Endodermal cell (in vitro differentiated cells): ENCODE data around the gene PDCD4. TPM values are rescaled to one million over a fixed set of nuclear protein-coding genes. Genes with fewer than 3 reads are reported as not detected.

Experiments used
- DNase-seq: peaks from one replicate; pipeline ENCODE4 v3.0.0-alpha.2; 2017
- H3K27ac ChIP-seq: 2 replicates; pipeline ENCODE4 v1.5.1; 2013; ENCODE audit warnings: mild to moderate bottlenecking, low read depth, low read length, moderate library complexity
- H3K27me3 ChIP-seq: 2 replicates; pipeline ENCODE4 v1.6.1; 2013; ENCODE audit warnings: mild to moderate bottlenecking, low read length, moderate library complexity; ENCODE audit not compliant: insufficient read depth, control insufficient read depth, poor library complexity, severe bottlenecking
- H3K36me3 ChIP-seq: 2 replicates; pipeline ENCODE4 v1.7.0; 2013; ENCODE audit warnings: mild to moderate bottlenecking, low read length, moderate library complexity; ENCODE audit not compliant: control insufficient read depth, insufficient read depth
- H3K4me1 ChIP-seq: one replicate; pipeline ENCODE4 v1.7.0; 2013; ENCODE audit warnings: low read length; ENCODE audit not compliant: control insufficient read depth, insufficient read depth
- H3K4me3 ChIP-seq: 2 replicates; pipeline ENCODE4 v1.5.1; 2013; ENCODE audit warnings: mild to moderate bottlenecking, low read length, moderate library complexity
- H3K9ac ChIP-seq: 2 replicates; pipeline ENCODE4 v1.6.1; 2013; ENCODE audit warnings: mild to moderate bottlenecking, low read length, moderate library complexity; ENCODE audit not compliant: poor library complexity, severe bottlenecking; ENCODE audit errors: extremely low read depth
- H3K9me3 ChIP-seq: 2 replicates; pipeline ENCODE4 v1.6.1; 2013; ENCODE audit warnings: mild to moderate bottlenecking, low read length, moderate library complexity; ENCODE audit not compliant: control insufficient read depth
- H3K27ac Mint-ChIP-seq: 2 replicates; pipeline ENCODE4 v1.8.0; 2020; ENCODE audit warnings: mixed read lengths
- H3K27me3 Mint-ChIP-seq: 2 replicates; pipeline ENCODE4 v1.8.0; 2021; ENCODE audit warnings: mild to moderate bottlenecking, mixed read lengths; ENCODE audit not compliant: insufficient read depth
- H3K36me3 Mint-ChIP-seq: 2 replicates; pipeline ENCODE4 v1.8.0; 2020; ENCODE audit warnings: low read depth, mixed read lengths
- H3K4me1 Mint-ChIP-seq: 2 replicates; pipeline ENCODE4 v1.8.0; 2020; ENCODE audit warnings: mixed read lengths
- H3K4me3 Mint-ChIP-seq: 2 replicates; pipeline ENCODE4 v1.8.0; 2020; ENCODE audit warnings: mild to moderate bottlenecking, moderate library complexity, mixed read lengths
- H3K9me3 Mint-ChIP-seq: 2 replicates; pipeline ENCODE4 v1.8.0; 2020; ENCODE audit warnings: mild to moderate bottlenecking, mixed read lengths
- CTCF ChIP-seq: fragments of 200-600 bp; sonication (generic); conservative IDR thresholded peaks from 2 replicates; pipeline ENCODE4 v1.5.0; 2021; ENCODE audit warnings: antibody characterized with exemption, mild to moderate bottlenecking
- WGBS, 2 experiments: methylation state at CpG; one replicate each; pipeline versions ENCODE4 v1.1.5 to v1.1.7; 2013; ENCODE audit warnings: missing lambda C conversion rate in 2 of 2, mixed read lengths in 1 of 2; ENCODE audit not compliant: insufficient coverage in 1 of 2, insufficient read length in 1 of 2; 5-methylcytosine and 5-hydroxymethylcytosine counted together
- total RNA-seq, 2 donors: library from RNA; stranded (reverse); fragmentation: NEBNext Ultra II Directional in 1 of 2; extraction: Animal tissue kit (Norgen Biotek cat#: 25700) in 1 of 2; gene quantifications; 2 replicates in 1 of 2; 3 replicates in 1 of 2; pipeline ENCODE4 v1.2.1, GENCODE V29; 2021

The PDCD4 gene
- total RNA-seq, 2 donors from 2014 or later: 46.5 to 48.5 TPM

- TF ChIP-seq CTCF: no peak
- Histone ChIP-seq H3K4me3 (no peak overlapping the region), H3K27me3 (no peaks in the 10 kb centered on the region), H3K9me3 (no peaks in the 10 kb centered on the region), H3K27ac (no peak overlapping the region), H3K9ac (no peak overlapping the region), H3K36me3 (peaks cover 57% of the 10 kb centered on the region), H3K4me1 (no peaks in the 10 kb centered on the region)
- Mint-ChIP-seq H3K4me3 (no peak overlapping the region), H3K9me3 (no peaks in the 10 kb centered on the region), H3K27me3 (no peaks in the 10 kb centered on the region), H3K36me3 (peaks cover 32% of the 10 kb centered on the region), H3K4me1 (peaks cover 3% of the 10 kb centered on the region), H3K27ac (no peak overlapping the region)
- no peak for DNase-seq
- 88% methylated on average over 1 of the region's 1 CpG; no CpG with 5 or more reads in 1 of the 2 experiments for WGBS, 2 experiments
Observed at GRCh38 chr10:110897184-110897583, 25.5 kb downstream of the PDCD4 start.

- no peak for DNase-seq
- H3K4me1 Mint-ChIP-seq: peaks cover 15% of the 10 kb centered on the region
- H3K9me3 ChIP-seq: no peaks in the 10 kb centered on the region
- peaks cover 32% of the 10 kb centered on the region for H3K36me3 Mint-ChIP-seq
- no peak overlapping the region for H3K4me3 Mint-ChIP-seq
- H3K27me3 Mint-ChIP-seq: no peaks in the 10 kb centered on the region
- H3K4me1 ChIP-seq: peaks cover 3% of the 10 kb centered on the region
- no peak for TF ChIP-seq CTCF
- H3K27me3 ChIP-seq: no peaks in the 10 kb centered on the region
- H3K9me3 Mint-ChIP-seq: no peaks in the 10 kb centered on the region
- peaks cover 50% of the 10 kb centered on the region for H3K36me3 ChIP-seq
- H3K9ac ChIP-seq: no peak overlapping the region
- H3K4me3 ChIP-seq: no peak overlapping the region
- no peak overlapping the region for H3K27ac ChIP-seq
- no peak overlapping the region for H3K27ac Mint-ChIP-seq
Observed at GRCh38 chr10:110898391-110898790, 26.7 kb downstream of the PDCD4 start.

- Mint-ChIP-seq H3K27ac (no peak overlapping the region), H3K27me3 (no peaks in the 10 kb centered on the region), H3K4me1 (peaks cover 15% of the 10 kb centered on the region), H3K9me3 (no peaks in the 10 kb centered on the region), H3K36me3 (peaks cover 19% of the 10 kb centered on the region), H3K4me3 (no peak overlapping the region)
- TF ChIP-seq CTCF: no peak
- Histone ChIP-seq H3K36me3 (peaks cover 32% of the 10 kb centered on the region), H3K9me3 (no peaks in the 10 kb centered on the region), H3K27ac (no peak overlapping the region), H3K4me1 (peaks cover 5% of the 10 kb centered on the region), H3K4me3 (no peak overlapping the region), H3K9ac (no peak overlapping the region), H3K27me3 (no peaks in the 10 kb centered on the region)
- DNase-seq: no peak
- WGBS, 2 experiments: 100% methylated on average over 1 to 2 of the region's 2 CpGs
Observed at GRCh38 chr10:110900983-110901382, 29.3 kb downstream of the PDCD4 start.
